Measurements from ENCODE around the gene TRAF4. TPM values are rescaled to one million over a fixed set of nuclear protein-coding genes. Genes with fewer than 3 reads are reported as not detected.
A peak's percentile ranks its signal among the peaks of the same experiment; 100 is the strongest.

TRAF4 gene
- total RNA-seq: 1 to 10 TPM; 1.3 to 6.4 (median 3.8) TPM
- 1 to 10 TPM; 2.8 to 3.8 TPM for polyA plus RNA-seq
- long read RNA-seq, donor 1, partial matches to known transcripts: 0 of 1 reads
- long read RNA-seq, donor 1, other reads (novel, unspliced or antisense): 0 of 1 reads
- long read RNA-seq, donor 2: 0 reads
- long read RNA-seq, donor 3, partial matches to known transcripts: 0 of 1 reads
- long read RNA-seq, donor 3, other reads (novel, unspliced or antisense): 0 of 1 reads

- 1% methylated on average over 62 to 70 of the region's 70 CpGs for WGBS, 2 donors
- Histone ChIP-seq H3K9me3 (no peaks in the 10 kb centered on the region), H3K4me1 (peaks cover 6 to 61% (median 40%) of the 10 kb centered on the region in 9 donors), H3K27ac (peak within 1 kb of the TSS; percentile 21 to 91 (median 84)), H3K4me3 (peak within 1 kb of the TSS; percentile 35 to 88 (median 72)), H3K36me3 (peaks cover 0 to 15% (median 0%) of the 10 kb centered on the region in 9 donors), H3K27me3 (peaks cover 0 to 5% (median 0%) of the 10 kb centered on the region in 7 donors)
- intact Hi-C loops (cut with DNase I): loop anchor here in 2 of 10 donors (2.0 kb wide), 1 partner anchor 15 kb away; the partner anchor contains the start of gene NEK8 (in 2 of the 2)
- TF ChIP-seq CTCF (IDR thresholded peaks at IDR 0.05): peak in 3 of 9 donors; percentile 34 to 59 (median 41)
- DNase-seq: peak; percentile 74 to 79
- peak; percentile 87 to 95 (median 88) for ATAC-seq
Measured at GRCh38 chr17:28743243-28744103, at the start of gene TRAF4. TRAF4 (plus strand) TSS chr17:28744011; CDS start chr17:28744113, 102 bp downstream.

- ATAC-seq (no peak), DNase-seq (no peak)
- no peak for TF ChIP-seq CTCF (IDR thresholded peaks at IDR 0.05)
- no peaks in the 10 kb centered on the region for H3K9me3 ChIP-seq
- no peaks in the 10 kb centered on the region for H3K4me1 ChIP-seq
- WGBS, 2 donors: 89% methylated on average over 6 of the region's 6 CpGs
- intact Hi-C loops (cut with DNase I): no loop called here
- H3K4me3 ChIP-seq: no peak overlapping the region
- H3K27ac ChIP-seq: no peak overlapping the region
- no peaks in the 10 kb centered on the region for H3K27me3 ChIP-seq
- peaks cover 5 to 100% (median 96%) of the 10 kb centered on the region in 9 donors for H3K36me3 ChIP-seq
Measured at GRCh38 chr17:28698253-28698941, 45.4 kb upstream of the TRAF4 start.

GRCh38 chr17:28700278-28700677 lies 43.5 kb upstream of the TRAF4 start:
- peaks cover 5 to 98% (median 81%) of the 10 kb centered on the region in 9 donors for H3K36me3 ChIP-seq
- no peak overlapping the region for H3K27ac ChIP-seq
- no peaks in the 10 kb centered on the region for H3K9me3 ChIP-seq
- TF ChIP-seq CTCF (IDR thresholded peaks at IDR 0.05): no peak
- DNase-seq (no peak), ATAC-seq (no peak)
- H3K4me1 ChIP-seq: no peaks in the 10 kb centered on the region
- intact Hi-C loops (cut with DNase I): loop anchor here in 2 of 10 donors (5.0 kb wide), 2 partner anchors 48 to 517 kb away; no protein-coding TSS in a partner anchor
- WGBS, 2 donors: 86 to 88% methylated on average over 8 of the region's 8 CpGs
- no peaks in the 10 kb centered on the region for H3K27me3 ChIP-seq
- H3K4me3 ChIP-seq: no peak overlapping the region

Measured in heart right ventricle (tissue), 16 donors.